Measurements from ENCODE around the gene TMEM237.

Gene TMEM237

DNA sequence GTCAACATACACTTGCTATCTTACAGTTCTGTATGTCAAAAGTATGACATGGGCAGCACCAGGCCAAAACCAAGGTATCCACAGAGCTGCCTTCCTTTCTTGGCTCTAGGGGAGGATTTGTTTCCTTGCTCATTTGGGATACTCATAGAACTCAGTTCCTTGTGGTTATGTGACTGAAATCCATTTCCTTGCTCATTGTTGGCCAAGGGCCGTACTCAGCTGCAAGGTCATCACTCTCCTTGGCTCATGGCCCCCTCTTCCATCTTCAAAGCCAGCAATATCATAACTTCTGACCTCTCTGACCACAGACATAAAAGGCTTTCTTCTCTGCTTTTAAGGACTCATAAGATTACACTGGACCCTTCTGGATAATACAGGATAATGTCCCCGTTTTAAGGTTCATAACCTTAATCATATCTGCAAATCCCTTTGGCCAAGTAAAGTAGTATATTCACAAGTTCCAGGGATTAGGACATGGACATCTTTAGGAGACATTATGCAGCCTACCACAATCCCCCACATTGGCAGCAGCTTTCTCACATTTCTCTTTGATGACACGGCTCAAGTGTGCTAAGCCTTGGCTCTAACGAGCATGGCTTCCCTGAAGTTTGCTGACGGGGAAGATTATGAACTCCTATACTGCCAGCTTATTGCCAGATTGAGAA lies 20.9 kb downstream of the TMEM237 start:
- TF ChIP-seq, protein P1, sequence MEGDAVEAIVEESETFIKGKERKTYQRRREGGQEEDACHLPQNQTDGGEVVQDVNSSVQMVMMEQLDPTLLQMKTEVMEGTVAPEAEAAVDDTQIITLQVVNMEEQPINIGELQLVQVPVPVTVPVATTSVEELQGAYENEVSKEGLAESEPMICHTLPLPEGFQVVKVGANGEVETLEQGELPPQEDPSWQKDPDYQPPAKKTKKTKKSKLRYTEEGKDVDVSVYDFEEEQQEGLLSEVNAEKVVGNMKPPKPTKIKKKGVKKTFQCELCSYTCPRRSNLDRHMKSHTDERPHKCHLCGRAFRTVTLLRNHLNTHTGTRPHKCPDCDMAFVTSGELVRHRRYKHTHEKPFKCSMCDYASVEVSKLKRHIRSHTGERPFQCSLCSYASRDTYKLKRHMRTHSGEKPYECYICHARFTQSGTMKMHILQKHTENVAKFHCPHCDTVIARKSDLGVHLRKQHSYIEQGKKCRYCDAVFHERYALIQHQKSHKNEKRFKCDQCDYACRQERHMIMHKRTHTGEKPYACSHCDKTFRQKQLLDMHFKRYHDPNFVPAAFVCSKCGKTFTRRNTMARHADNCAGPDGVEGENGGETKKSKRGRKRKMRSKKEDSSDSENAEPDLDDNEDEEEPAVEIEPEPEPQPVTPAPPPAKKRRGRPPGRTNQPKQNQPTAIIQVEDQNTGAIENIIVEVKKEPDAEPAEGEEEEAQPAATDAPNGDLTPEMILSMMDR (conservative IDR thresholded peaks at IDR 0.05) = no peak
- no peak overlapping the region for H3K27ac ChIP-seq

DNA sequence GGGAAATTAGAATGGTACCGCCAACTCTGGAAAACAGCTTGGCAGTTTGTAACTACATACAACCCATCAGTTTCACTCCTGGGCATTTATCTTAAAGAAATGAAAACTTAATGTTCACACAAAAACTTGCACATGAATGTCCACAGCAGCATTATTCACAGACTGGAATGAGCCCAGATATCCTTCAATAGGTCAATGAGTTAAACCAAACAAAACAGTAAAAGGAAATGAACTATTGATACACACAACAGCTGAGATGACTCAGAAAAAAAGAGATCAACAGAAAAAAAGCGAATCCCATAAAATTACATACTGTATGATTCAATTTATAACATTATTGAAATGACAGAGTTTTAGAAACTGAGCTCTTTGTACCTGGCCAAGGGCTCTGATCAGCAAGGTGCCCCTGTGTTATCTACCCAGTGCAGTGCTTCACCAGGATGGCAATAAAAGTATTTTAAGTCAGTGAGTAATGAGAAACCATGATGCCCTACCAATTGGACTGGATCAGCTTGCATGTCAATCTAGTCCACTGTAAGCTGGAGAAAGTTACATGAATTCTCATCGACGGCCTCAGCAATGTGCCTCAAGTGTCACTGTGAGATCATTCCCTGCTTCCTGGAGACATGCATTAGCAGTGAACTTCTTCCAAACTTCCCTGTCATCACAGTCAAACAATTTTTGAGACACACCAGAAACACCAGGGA lies 21.9 kb downstream of the TMEM237 start:
- H3K27ac ChIP-seq = no peak overlapping the region
- TF ChIP-seq, protein P1 (conservative IDR thresholded peaks at IDR 0.05) = no peak

DNA sequence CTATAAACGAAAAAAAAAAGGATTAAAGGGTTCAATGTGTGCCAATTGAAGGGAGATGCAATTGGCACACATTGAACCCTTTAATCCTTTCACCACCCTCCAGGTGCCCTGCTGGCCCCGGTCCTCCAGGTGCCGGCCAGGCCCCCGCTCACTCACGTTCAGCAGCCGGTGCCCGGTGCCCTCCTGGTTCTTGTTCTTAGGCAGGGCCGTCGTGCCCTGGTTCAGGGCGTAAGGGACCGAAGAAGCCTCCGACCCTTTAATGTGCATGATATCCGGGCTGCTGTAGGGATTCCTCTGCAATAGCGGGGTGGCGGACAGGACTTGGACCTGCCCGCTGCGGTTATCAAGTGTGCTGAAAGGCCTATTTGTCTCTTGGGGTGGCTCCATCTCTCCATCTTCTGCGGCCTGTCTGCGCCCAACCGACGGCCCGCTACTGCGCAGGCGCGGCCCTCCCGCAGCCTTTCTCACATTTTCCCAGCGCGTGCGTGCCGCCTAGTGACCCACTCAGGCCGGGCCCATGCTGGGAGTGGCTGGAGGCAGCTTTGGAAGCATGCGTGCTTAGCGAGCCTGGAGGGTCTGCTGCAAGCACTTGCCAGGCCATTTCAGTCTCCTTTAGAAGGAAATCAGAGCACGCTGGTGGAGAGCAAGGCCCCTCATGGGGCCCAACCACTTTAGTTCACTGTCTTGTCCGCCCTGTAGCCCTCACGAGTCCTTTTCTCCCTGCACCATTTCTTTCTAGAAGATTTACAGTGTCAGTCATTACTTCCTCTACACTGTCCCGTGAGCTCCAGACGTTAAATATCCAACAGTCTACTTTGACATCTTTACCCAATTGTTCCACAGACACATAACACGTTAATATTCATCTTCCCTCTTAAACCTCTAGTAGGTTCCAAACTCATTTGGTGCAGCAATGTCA lies 24.3 kb downstream of the TMEM237 start:
- H3K27ac ChIP-seq = peak overlapping the region; percentile 69
- TF ChIP-seq, protein P1 (conservative IDR thresholded peaks at IDR 0.05) = peak; percentile 80

DNA sequence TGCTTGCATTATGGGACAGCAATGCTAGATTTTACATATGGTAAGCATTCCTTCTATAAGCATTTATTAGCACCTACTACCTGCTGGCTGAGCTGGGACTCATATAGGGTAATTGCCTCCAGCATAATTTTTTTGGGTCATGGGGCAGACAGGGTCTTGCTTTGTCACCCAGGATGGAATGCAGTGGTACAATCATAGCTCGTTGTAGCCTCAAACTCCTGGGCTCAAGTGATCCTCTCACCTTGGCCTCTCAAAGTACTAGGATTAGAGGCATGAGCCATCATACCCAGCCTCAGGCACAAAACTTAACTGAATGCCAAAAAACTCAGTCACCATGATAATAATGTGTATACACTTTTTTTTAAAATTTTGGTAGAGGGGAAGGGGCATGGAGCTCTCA lies 35.3 kb downstream of the TMEM237 start:
- no peak overlapping the region for H3K27ac ChIP-seq
- TF ChIP-seq, protein P1 (conservative IDR thresholded peaks at IDR 0.05) = no peak

DNA sequence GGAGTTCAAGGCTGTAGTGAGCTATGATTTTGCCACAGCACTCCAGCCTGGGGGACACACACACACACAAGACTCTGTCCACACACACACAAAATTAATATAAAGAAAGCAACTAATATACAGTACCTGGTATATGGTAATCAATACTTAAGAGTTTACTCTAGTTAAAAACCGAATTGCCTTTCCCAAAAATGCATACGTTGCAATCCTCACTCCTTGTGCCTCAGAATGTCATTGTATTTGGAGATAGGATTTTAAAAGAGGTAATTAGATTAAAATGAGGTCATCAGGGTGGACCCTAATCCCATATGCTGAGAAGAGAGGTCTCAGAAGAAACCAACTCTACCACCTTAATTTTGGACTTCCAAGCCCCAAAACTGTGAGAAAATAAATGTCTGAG lies 35.7 kb downstream of the TMEM237 start:
- TF ChIP-seq, protein P1 (conservative IDR thresholded peaks at IDR 0.05) = no peak
- no peak overlapping the region for H3K27ac ChIP-seq

DNA sequence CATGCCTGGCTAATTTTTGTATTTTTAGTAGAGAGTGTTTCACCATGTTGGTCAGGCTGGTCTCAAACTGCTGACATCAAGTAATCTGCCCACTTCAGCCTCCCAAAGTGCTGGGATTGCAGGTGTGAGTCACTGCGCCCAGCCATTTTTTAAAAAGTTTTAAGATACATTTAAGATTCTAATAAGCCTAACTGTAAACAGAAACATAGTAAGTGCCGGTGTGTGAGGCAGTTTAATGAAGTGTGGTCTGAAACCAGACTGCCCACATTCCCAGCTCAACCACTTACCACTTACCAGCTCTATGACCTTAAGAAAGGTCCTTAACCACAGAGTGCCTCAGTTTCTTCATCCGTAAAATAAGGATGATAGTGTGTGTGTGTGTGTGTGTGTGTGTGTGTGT lies 42.4 kb downstream of the TMEM237 start:
- no peak overlapping the region for H3K27ac ChIP-seq
- TF ChIP-seq, protein P1 (conservative IDR thresholded peaks at IDR 0.05) = no peak

DNA sequence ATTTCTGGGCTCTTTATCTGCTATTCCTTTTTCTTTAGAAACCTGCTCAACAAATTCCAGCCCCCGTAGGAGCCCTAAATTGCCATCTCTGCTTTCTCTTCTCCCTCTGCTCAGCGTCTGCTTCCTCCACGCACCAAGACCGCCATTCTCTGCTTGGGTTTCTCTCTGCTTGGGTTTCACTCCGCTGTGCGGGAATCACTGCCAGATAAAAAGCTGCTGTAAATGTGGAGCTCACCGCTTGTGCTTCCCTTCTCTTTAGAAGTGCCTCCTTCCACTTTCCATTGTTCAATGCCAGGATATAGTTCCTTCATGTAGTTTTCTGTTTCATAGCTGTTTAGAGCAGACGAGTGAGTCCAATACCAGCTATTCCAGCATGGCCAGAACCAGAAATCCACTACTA lies 45.9 kb downstream of the TMEM237 start:
- no peak overlapping the region for H3K27ac ChIP-seq
- TF ChIP-seq, protein P1 (conservative IDR thresholded peaks at IDR 0.05) = no peak

Measured in VCaP (cell line).